Renal cortex interstitium (tissue), 11 donors: ENCODE measurements around the gene CHMP1B. TPM values are rescaled to one million over a fixed set of nuclear protein-coding genes. Genes with fewer than 3 reads are reported as not detected.
"Not testable (repeated sequence)": the region's sequence is repeated elsewhere in the genome, so short reads cannot be mapped to it uniquely, and the experiment has no call there.

Experiments
- DNase-seq, 11 donors: peaks; one replicate each; pipeline ENCODE4 v3.0.0-alpha.2; 2013; ENCODE audit warnings: low read depth in 9 of 11, low spot score in 4 of 11; ENCODE audit errors: extremely low read depth in 1 of 11
- polyA plus RNA-seq, 3 donors: library from polyadenylated mRNA; unstranded; fragments of 120-200 nt; gene quantifications; one replicate each; pipeline ENCODE4 v1.2.1, GENCODE V29; 2013; ENCODE audit not compliant: insufficient read length in 3 of 3

The CHMP1B gene
- polyA plus RNA-seq, 3 donors: 47.0 to 58.4 (median 49.1) TPM

GRCh38 chr18:11885278-11885947, 34.2 kb downstream of the CHMP1B start:
- DNase-seq: peak in 1 of 11 donors; percentile 33

- no peak for DNase-seq
These were observed 35.4 kb downstream of the CHMP1B start for GRCh38 chr18:11886577-11887110.

DNA sequence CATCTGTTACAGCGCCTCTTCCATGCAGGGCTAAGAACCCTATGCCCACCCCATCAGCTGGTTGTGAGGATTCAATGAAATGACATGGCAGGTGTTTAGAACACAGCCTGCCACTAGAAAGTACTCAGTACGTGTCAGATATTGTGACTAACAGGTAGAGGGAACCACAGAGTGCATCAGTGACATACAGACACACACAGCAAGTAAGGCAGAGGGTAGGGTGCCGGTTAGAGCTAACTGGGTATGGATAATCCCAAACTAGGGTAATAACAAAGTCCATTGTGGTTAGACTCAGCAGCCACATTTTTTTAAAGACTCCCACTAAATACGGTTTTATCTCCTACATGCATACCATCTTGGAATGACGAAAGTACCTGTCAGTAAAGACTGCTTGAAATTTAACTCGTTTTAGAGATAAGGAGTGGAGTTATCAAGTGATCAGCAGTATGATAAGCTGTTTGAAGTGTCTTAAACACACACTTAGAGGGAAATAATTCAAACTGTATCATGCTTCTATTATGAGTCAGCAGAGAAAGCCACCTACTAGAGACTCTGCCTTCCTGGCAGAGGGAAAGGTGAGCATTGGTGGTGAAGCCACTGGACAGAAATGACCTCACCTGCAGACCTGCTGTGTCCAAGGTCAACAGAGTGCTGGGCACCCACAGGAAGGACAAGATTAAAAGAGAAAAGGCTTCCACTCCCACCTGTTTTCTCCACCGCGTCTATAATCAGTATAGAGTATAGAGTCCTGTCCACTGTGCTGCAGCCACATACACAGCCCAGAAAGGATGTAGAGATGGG, 36.3 kb downstream of the CHMP1B start:
- DNase-seq: no peak

DNA sequence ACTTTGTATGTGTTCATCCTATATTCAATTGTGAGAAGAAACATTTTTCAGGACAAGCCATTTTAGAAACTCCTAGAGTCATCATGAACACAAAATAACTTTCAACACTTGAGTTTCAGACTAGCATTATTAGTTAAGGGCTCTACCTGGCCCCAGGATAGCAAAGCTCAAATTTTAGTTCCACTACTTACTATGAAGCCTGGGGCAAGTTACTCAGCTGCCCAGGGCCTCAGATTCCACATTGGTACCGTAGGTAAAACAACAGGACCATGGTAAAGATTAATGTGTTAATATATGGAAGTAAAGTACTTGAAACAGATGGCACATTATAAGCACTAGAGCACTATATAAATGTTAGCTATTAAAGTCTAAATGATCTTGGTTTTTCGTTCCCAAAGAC, 37.5 kb downstream of the CHMP1B start:
- no peak for DNase-seq

- DNase-seq: no peak
These were observed 38.1 kb downstream of the CHMP1B start for GRCh38 chr18:11889284-11889683.

GRCh38 chr18:11891737-11892136, 40.5 kb downstream of the CHMP1B start:
- no peak for DNase-seq

- DNase-seq: not testable (repeated sequence)
These were observed 41.2 kb downstream of the CHMP1B start for GRCh38 chr18:11892438-11892837.

DNA sequence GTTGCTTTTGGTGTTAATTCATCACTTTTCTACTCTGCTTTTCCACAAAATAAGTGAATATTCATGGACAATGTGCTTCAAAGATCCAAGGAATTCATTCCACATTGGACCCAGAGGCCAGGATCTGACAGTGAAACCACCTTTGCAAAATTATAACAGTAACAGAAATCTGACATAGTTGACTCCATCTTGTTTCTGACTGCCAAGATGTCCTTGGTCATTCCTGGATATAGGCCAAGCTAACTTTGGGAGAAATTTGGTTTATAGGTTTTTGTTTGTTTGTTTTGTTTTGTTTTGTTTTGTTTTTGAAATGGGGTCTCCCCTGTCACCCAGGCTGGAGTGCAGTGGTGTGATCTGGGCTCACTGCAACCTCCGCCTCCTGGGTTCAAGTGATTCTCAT, 46.6 kb downstream of the CHMP1B start:
- no peak for DNase-seq

DNA sequence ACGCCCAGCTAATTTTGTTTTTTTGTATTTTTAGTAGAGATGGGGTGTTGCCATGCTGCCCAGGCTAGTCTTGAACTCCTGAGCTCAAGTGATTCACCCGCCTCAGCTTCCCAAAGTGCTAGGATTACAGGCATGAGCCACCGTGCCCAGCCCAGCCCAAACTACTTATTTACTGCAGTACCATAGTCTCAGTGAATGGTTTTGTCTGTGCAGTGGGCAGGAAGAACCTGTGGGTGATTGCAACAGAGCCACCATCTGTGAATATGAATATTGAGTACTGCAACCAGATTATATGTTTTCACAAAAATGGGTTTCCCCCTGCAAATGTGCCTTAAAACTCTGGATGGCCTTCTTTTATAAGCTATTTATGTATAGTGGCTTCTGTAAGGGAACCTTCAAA, 47.9 kb downstream of the CHMP1B start:
- DNase-seq: no peak

DNA sequence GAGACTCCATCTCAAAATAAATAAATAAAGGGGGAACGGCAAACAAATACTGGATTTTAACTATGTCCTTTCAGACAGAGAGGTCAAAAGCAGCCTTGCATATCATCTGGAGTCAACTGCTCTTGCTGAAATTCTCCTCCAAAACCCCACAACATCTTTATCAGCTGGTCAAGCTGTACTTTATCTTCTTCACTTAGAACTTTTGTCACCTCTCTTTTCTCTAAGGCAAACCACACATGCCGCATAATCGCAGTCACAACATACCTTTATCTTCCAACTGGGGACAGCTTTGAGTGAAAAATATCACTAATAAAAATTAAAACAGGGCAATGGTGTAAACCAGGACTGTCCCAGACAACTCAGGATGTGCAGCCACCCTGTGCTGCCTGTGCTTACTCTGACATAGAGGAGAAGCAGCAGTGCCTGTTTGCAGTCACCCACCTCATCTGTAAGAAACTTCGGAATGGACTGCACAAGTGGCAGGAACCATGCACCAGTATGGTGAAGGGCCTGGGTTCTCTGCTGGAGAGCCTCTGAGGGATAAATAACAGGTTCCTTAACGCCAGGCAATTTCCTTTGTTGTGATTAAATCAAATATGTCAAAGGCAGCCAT, 50.7 kb downstream of the CHMP1B start:
- no peak for DNase-seq

- no peak for DNase-seq
These were observed 51.5 kb downstream of the CHMP1B start for GRCh38 chr18:11902522-11903292.

Other genes starting within 250 kb of the CHMP1B start
- not detected for gene SLC35G4, start 241.8 kb upstream of the CHMP1B start, polyA plus RNA-seq
- gene GNAL, start 162.1 kb upstream of the CHMP1B start, polyA plus RNA-seq: 1 to 10 TPM; 3.7 to 4.1 (median 4.0) TPM
- 10 to 100 TPM; 40.1 to 55.4 (median 40.6) TPM for gene MPPE1, start 56.9 kb downstream of the CHMP1B start, polyA plus RNA-seq
- gene IMPA2, start 130.1 kb downstream of the CHMP1B start, polyA plus RNA-seq: 100 to 1,000 TPM in 1 of 3 donors, 10 to 100 TPM in 2; 92.3 to 128 (median 97.2) TPM
- gene ANKRD62, start 242.4 kb downstream of the CHMP1B start, polyA plus RNA-seq: under 1 TPM in 2 of 3 donors, not detected in 1; 0.08 to 0.11 TPM